H1 (cell line): ENCODE measurements around the gene FGF14. TPM values are rescaled to one million over a fixed set of nuclear protein-coding genes. Genes with fewer than 3 reads are reported as not detected.

Source experiments
- CTCF ChIA-PET: fragments of 300-600 bp; sonication (Branson Sonifier 250); formaldehyde crosslinking; loops from one replicate; lab custom pipeline; 2021; ENCODE audit not compliant: partially characterized antibody; lab: Charles Lee
- POLR2A ChIA-PET: fragments of 300-600 bp; sonication (Branson Sonifier 250); formaldehyde crosslinking; loops from one replicate; lab custom pipeline; 2021; ENCODE audit warnings: inconsistent platforms; ENCODE audit not compliant: partially characterized antibody; lab: Charles Lee
- DNase-seq, 2 experiments: peaks; one replicate each; pipeline versions ENCODE4 v3.0.0 to v3.0.0-alpha.2; 2010 to 2022; ENCODE audit warnings: low spot score in 2 of 2, low read depth in 1 of 2, mixed read lengths in 1 of 2
- FAIRE-seq: peaks from 2 replicates; lab custom pipeline; 2011; peaks lifted over from hg19 to GRCh38; lab: Jason Lieb, UNC
- H2AFZ ChIP-seq: 2 replicates; pipeline ENCODE4 v1.8.1; 2012; ENCODE audit warnings: low read length, inconsistent platforms
- H2AK5ac ChIP-seq: 2 replicates; pipeline ENCODE4 v1.6.1; 2013; ENCODE audit warnings: low read depth, low read length
- H2BK120ac ChIP-seq: replicated peaks from 2 replicates; pipeline ENCODE3; 2013; ENCODE audit warnings: low read depth, low read length, inconsistent platforms
- H2BK12ac ChIP-seq: 2 replicates; pipeline ENCODE4 v1.6.1; 2013; ENCODE audit warnings: low read depth, low read length
- H2BK15ac ChIP-seq: 2 replicates; pipeline ENCODE4 v1.6.1; 2013; ENCODE audit warnings: low read length
- H2BK20ac ChIP-seq: 2 replicates; pipeline ENCODE4 v1.6.1; 2013; ENCODE audit warnings: low read length
- H2BK5ac ChIP-seq: 2 replicates; pipeline ENCODE4 v1.6.1; 2013; ENCODE audit warnings: low read depth, low read length
- H3K14ac ChIP-seq: 2 replicates; pipeline ENCODE4 v1.6.1; 2013; ENCODE audit warnings: inconsistent platforms; ENCODE audit not compliant: insufficient read length
- H3K18ac ChIP-seq: 2 replicates; pipeline ENCODE4 v1.6.1; 2013; ENCODE audit warnings: low read length; ENCODE audit errors: extremely low read depth
- H3K23ac ChIP-seq: 2 replicates; pipeline ENCODE4 v1.6.1; 2013; ENCODE audit warnings: inconsistent platforms; ENCODE audit not compliant: insufficient read length
- H3K23me2 ChIP-seq: 2 replicates; pipeline ENCODE4 v1.6.1; 2013; ENCODE audit warnings: low read depth, low read length
- H3K27ac ChIP-seq: 2 replicates; pipeline ENCODE4 v1.6.1; 2011; ENCODE audit warnings: low read depth, low read length, inconsistent platforms
- H3K27me3 ChIP-seq, 4 experiments: replicated peaks in 1 of 4; 1 replicate in 1 of 4; 2 replicates in 3 of 4; pipeline versions ENCODE4 v1.6.1 to v1.8.1; 2011 to 2013; ENCODE audit warnings: low read length in 3 of 4, mild to moderate bottlenecking in 3 of 4, inconsistent platforms in 2 of 4, mixed read lengths in 2 of 4, moderate library complexity in 1 of 4; ENCODE audit not compliant: control insufficient read depth in 3 of 4, insufficient read depth in 3 of 4; ENCODE audit errors: extremely low read depth in 1 of 4
- H3K36me3 ChIP-seq, 4 experiments: 2 replicates each; pipeline versions ENCODE4 v1.6.1 to v1.8.1; 2011 to 2013; ENCODE audit warnings: mild to moderate bottlenecking in 4 of 4, low read length in 3 of 4, moderate library complexity in 2 of 4, control low read depth in 1 of 4, inconsistent platforms in 1 of 4; ENCODE audit not compliant: insufficient read depth in 4 of 4, control insufficient read depth in 2 of 4
- H3K4ac ChIP-seq: replicated peaks from 2 replicates; pipeline ENCODE3; 2013; ENCODE audit warnings: low read length, low read depth, mixed read lengths, inconsistent platforms; ENCODE audit not compliant: insufficient read length
- H3K4me1 ChIP-seq, 4 experiments: replicated peaks in 1 of 4; 1 replicate in 1 of 4; 2 replicates in 3 of 4; pipeline versions ENCODE4 v1.6.1 to v1.8.1; 2011 to 2013; ENCODE audit warnings: low read length in 3 of 4, inconsistent platforms in 2 of 4, mixed read lengths in 1 of 4; ENCODE audit not compliant: insufficient read depth in 4 of 4, control insufficient read depth in 3 of 4
- H3K4me2 ChIP-seq, 2 experiments: 2 replicates each; pipeline versions ENCODE4 v1.6.1 to v1.8.1; 2011 to 2013; ENCODE audit warnings: low read depth in 2 of 2, low read length in 2 of 2, control low read depth in 1 of 2, inconsistent platforms in 1 of 2, mild to moderate bottlenecking in 1 of 2; ENCODE audit not compliant: insufficient read depth in 1 of 2
- H3K4me3 ChIP-seq, 4 experiments: fragments of 200-600, 300-600 bp in 1 of 4; sonication (generic), shearing (Covaris generic), sonication (Bioruptor Twin) in 1 of 4; 2 replicates each; pipeline versions ENCODE4 v1.5.1 to v1.8.1; 2011 to 2016; ENCODE audit warnings: low read length in 4 of 4, low read depth in 3 of 4, control low read depth in 2 of 4, inconsistent platforms in 2 of 4, mild to moderate bottlenecking in 2 of 4, mixed read lengths in 1 of 4, moderate library complexity in 1 of 4; ENCODE audit not compliant: insufficient read depth in 2 of 4; ENCODE audit errors: extremely low read depth in 1 of 4
- H3K56ac ChIP-seq: replicated peaks from 2 replicates; pipeline ENCODE3; 2013; ENCODE audit warnings: low read depth, mild to moderate bottlenecking, mixed read lengths, low read length, inconsistent platforms; ENCODE audit not compliant: insufficient read length
- H3K79me1 ChIP-seq: 2 replicates; pipeline ENCODE4 v1.6.1; 2013; ENCODE audit warnings: low read depth, low read length, control low read depth
- H3K79me2 ChIP-seq, 2 experiments: 2 replicates each; pipeline versions ENCODE4 v1.6.1 to v1.8.1; 2012 to 2013; ENCODE audit warnings: low read length in 2 of 2, mild to moderate bottlenecking in 2 of 2, inconsistent platforms in 1 of 2; ENCODE audit not compliant: insufficient read depth in 2 of 2, control insufficient read depth in 1 of 2
- H3K9ac ChIP-seq, 4 experiments: replicated peaks in 1 of 4; 1 replicate in 1 of 4; 2 replicates in 3 of 4; pipeline versions ENCODE4 v1.6.1 to v1.8.1; 2011 to 2013; ENCODE audit warnings: low read depth in 3 of 4, low read length in 3 of 4, control low read depth in 2 of 4, mild to moderate bottlenecking in 2 of 4, moderate library complexity in 2 of 4, inconsistent platforms in 1 of 4; ENCODE audit errors: extremely low read depth in 1 of 4
- H3K9me3 ChIP-seq, 2 experiments: 2 replicates each; pipeline versions ENCODE4 v1.6.1 to v1.8.1; 2012 to 2013; ENCODE audit warnings: mild to moderate bottlenecking in 2 of 2, moderate library complexity in 2 of 2, control low read depth in 1 of 2, inconsistent platforms in 1 of 2, low read depth in 1 of 2, low read length in 1 of 2, mixed read lengths in 1 of 2; ENCODE audit not compliant: insufficient read depth in 2 of 2
- H4K20me1 ChIP-seq, 2 experiments: replicated peaks in 1 of 2; 2 replicates each; pipeline versions ENCODE3 to v1.8.1; 2011 to 2013; ENCODE audit warnings: inconsistent platforms in 2 of 2, low read length in 2 of 2, mild to moderate bottlenecking in 1 of 2; ENCODE audit not compliant: insufficient read depth in 2 of 2, control insufficient read depth in 1 of 2
- H4K5ac ChIP-seq: 2 replicates; pipeline ENCODE4 v1.6.1; 2013; ENCODE audit warnings: low read length, low read depth, mixed read lengths, inconsistent platforms; ENCODE audit not compliant: insufficient read length
- H4K8ac ChIP-seq: 2 replicates; pipeline ENCODE4 v1.8.0; 2013; ENCODE audit warnings: mild to moderate bottlenecking, moderate library complexity, low read length, inconsistent platforms; ENCODE audit not compliant: insufficient read depth; ENCODE audit errors: extremely low read depth
- H4K91ac ChIP-seq: replicated peaks from 2 replicates; pipeline ENCODE3; 2013; ENCODE audit warnings: low read length, mixed read lengths, inconsistent platforms; ENCODE audit not compliant: insufficient read length
- CBX5 ChIP-seq: fragments of 300-800, 300-1000 bp; sonication (generic); IDR thresholded peaks from 2 replicates; pipeline ENCODE4 v1.7.1; 2016; ENCODE audit warnings: antibody characterized with exemption, low read length, low read depth
- CTBP2 ChIP-seq: IDR thresholded peaks from 2 replicates; pipeline ENCODE4 v1.7.0; 2011; ENCODE audit warnings: borderline replicate concordance, mild to moderate bottlenecking, moderate library complexity, mixed read lengths, low read length; ENCODE audit not compliant: insufficient read depth, insufficient read length
- KDM4A ChIP-seq: IDR thresholded peaks from one replicate; pipeline ENCODE4 v1.7.1; 2012; ENCODE audit warnings: low read depth, mild to moderate bottlenecking, moderate library complexity, low read length, inconsistent platforms; ENCODE audit not compliant: severe bottlenecking
- NRF1 ChIP-seq: IDR thresholded peaks from 2 replicates; pipeline ENCODE4 v1.6.1; 2011; ENCODE audit warnings: mild to moderate bottlenecking, low read depth, low read length, improper control_type of control experiment
- SIX5 ChIP-seq: IDR thresholded peaks from 2 replicates; pipeline ENCODE4 v1.6.1; 2011; ENCODE audit warnings: mild to moderate bottlenecking, low read depth, low read length
- USF2 ChIP-seq: IDR thresholded peaks from 2 replicates; pipeline ENCODE4 v1.6.1; 2011; ENCODE audit warnings: low read length, improper control_type of control experiment
- whole genome bisulfite sequencing, 2 experiments: shearing (Covaris generic) in 1 of 2; methylation state at CpG; one replicate each; pipeline versions ENCODE4 v1.1.6 to v1.1.7; 2013 to 2015; ENCODE audit warnings: low lambda C conversion rate in 2 of 2, mixed read lengths in 2 of 2, inconsistent platforms in 1 of 2, low coverage in 1 of 2, missing lambda C conversion rate in 1 of 2; ENCODE audit not compliant: insufficient replicate concordance in 2 of 2, insufficient coverage in 1 of 2, insufficient read length in 1 of 2; ENCODE audit errors: extremely low coverage in 1 of 2, missing lambda C conversion rate in 1 of 2; 5-methylcytosine and 5-hydroxymethylcytosine counted together
- long read RNA-seq, 2 experiments: library from RNA in 1 of 2; library from capped mRNA in 1 of 2; stranded (forward); transcript quantifications; one replicate each; pipeline ENCODE4 v2.0.0, GENCODE V29; 2021; ENCODE audit warnings: inconsistent platforms in 1 of 2
- polyA minus RNA-seq, 3 experiments: library from RNA; depleted of rRNA, polyadenylated mRNA; stranded (reverse); fragments of >200 nt; gene quantifications; 1 replicate in 2 of 3; 2 replicates in 1 of 3; pipeline ENCODE4 v1.2.3, GENCODE V29; 2011
- polyA plus RNA-seq, 7 experiments: library from polyadenylated mRNA; depleted of rRNA in 3 of 7; stranded (reverse) in 5 of 7; unstranded in 2 of 7; fragments of >200 nt in 5 of 7; fragments of 200-250 nt in 2 of 7; gene quantifications; 1 replicate in 5 of 7; 2 replicates in 1 of 7; 4 replicates in 1 of 7; pipeline versions ENCODE4 v1.2.1 to v1.2.3, GENCODE V29; 2011 to 2013; ENCODE audit warnings: missing spikeins in 2 of 7, mixed read lengths in 2 of 7
- total RNA-seq: library from RNA; stranded (reverse); fragmentation: NEBNext Ultra II Directional; extraction: Animal tissue kit (Norgen Biotek cat#: 25700); gene quantifications from 2 replicates; pipeline ENCODE4 v1.2.1, GENCODE V29; 2021
- TF ChIP-seq, protein P1 (sequence below), 3 experiments: IDR thresholded peaks; 1 replicate in 2 of 3; 2 replicates in 1 of 3; pipeline versions ENCODE4 v1.5.1 to v1.6.1; 2011; ENCODE audit warnings: low read length in 3 of 3, mild to moderate bottlenecking in 3 of 3, inconsistent platforms in 2 of 3, low read depth in 1 of 3, moderate library complexity in 1 of 3; ENCODE audit not compliant: insufficient read depth in 1 of 3; ENCODE audit errors: control extremely low read depth in 1 of 3

FGF14 gene
- total RNA-seq (0.33 and 0.58 TPM in 2 replicates), polyA plus RNA-seq (2011; rRNA removed) (0.02 and 0.05 TPM in 2 replicates), polyA minus RNA-seq (2011; rRNA and poly(A)+ RNA removed) (0.12 and 0.47 TPM in 2 replicates)
- 0.13 TPM for polyA plus RNA-seq (2011; cell fraction: cytosol; rRNA removed)
- polyA plus RNA-seq (2011; cell fraction: nucleus; rRNA removed): not detected
- 0.03 to 0.28 TPM (median 0.08 TPM) in 4 replicates for polyA plus RNA-seq (2012, experiment 1 of 2)
- not detected for polyA plus RNA-seq (2012, experiment 2 of 2)
- 0.10 TPM for polyA plus RNA-seq (2013, experiment 1 of 2)
- 0.11 TPM for polyA plus RNA-seq (2013, experiment 2 of 2)
- 1.5 TPM for polyA minus RNA-seq (2011; cell fraction: cytosol; rRNA and poly(A)+ RNA removed)
- polyA minus RNA-seq (2011; cell fraction: nucleus; rRNA and poly(A)+ RNA removed): 1.5 TPM
- long read RNA-seq, experiment 1: 0 reads
- long read RNA-seq, experiment 2: 0 reads

DNA sequence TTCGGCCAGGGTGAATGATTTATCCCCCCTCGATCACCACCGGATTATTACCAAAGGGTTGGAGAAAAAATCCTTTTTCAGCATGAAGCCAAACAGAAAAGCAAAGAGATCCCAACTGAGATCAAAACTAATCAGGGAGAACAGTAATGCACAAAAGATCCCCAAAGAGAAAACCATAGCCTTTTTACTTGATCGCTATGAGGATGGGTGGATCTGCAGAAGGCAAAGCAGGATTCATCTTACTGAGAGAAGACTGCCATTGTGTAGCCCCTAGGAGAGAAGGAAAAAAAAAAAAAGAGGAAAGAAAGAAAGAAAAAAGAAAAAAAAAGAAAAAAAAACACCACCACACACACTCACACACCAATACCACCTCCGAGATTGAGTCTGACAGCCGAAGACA lies at the start of gene FGF14:
FGF14 (minus strand) TSS at position 283 of the 400 bp plus-strand sequence.
- H2AK5ac ChIP-seq: no peak within 1 kb of the TSS
- no peak within 1 kb of the TSS; the same call in 1 of the 2 replicates for H3K18ac ChIP-seq
- no peak within 1 kb of the TSS for H2BK20ac ChIP-seq
- no peak within 1 kb of the TSS for H3K14ac ChIP-seq
- H4K20me1 ChIP-seq: peaks cover 0 to 2% of the 10 kb centered on the region in 2 experiments
- H2BK120ac ChIP-seq: no peak within 1 kb of the TSS
- DNase-seq: no peak
- peak within 1 kb of the TSS; percentile 98 to 99 for H3K4me2 ChIP-seq
- H3K4ac ChIP-seq: no peak within 1 kb of the TSS
- ChIA-PET POLR2A (no interaction called here), CTCF (interaction anchor here (1.0 to 1.1 kb wide), 2 partner anchors 41 to 154 kb away, joined by 3 to 5 read pairs; no protein-coding TSS in a partner anchor)
- peaks cover 8 to 32% (median 23%) of the 10 kb centered on the region in 4 experiments for H3K27me3 ChIP-seq
- no peak for FAIRE-seq
- peaks cover 14% of the 10 kb centered on the region; the same call in 1 of the 2 replicates for H3K23me2 ChIP-seq
- H2AFZ ChIP-seq: peak within 1 kb of the TSS; percentile 92
- no peaks in the 10 kb centered on the region for H3K9me3 ChIP-seq
- H3K79me2 ChIP-seq: no peaks in the 10 kb centered on the region
- no peaks in the 10 kb centered on the region for H3K79me1 ChIP-seq
- no peak within 1 kb of the TSS for H4K91ac ChIP-seq
- WGBS, 2 experiments: 24% methylated on average over 6 of the region's 6 CpGs; no CpG with 5 or more reads in 1 of the 2 experiments
- no peak within 1 kb of the TSS for H3K27ac ChIP-seq
- peaks cover 2 to 4% (median 3%) of the 10 kb centered on the region in 4 experiments; a peak in 4 of 7 replicates for H3K4me1 ChIP-seq
- peak within 1 kb of the TSS; percentile 58 to 76 (median 63) for H3K4me3 ChIP-seq
- H4K8ac ChIP-seq: no peak within 1 kb of the TSS; the same call in 1 of the 2 replicates
- H3K9ac ChIP-seq: peak within 1 kb of the TSS in 3 of 4 experiments; percentile 9 to 51 (median 24); a peak in 4 of 7 replicates
- H3K36me3 ChIP-seq: no peaks in the 10 kb centered on the region
- H3K23ac ChIP-seq: no peak within 1 kb of the TSS
- no peak within 1 kb of the TSS for H2BK5ac ChIP-seq
- H3K56ac ChIP-seq: no peak within 1 kb of the TSS
- H2BK15ac ChIP-seq: no peak within 1 kb of the TSS
- H2BK12ac ChIP-seq: no peak within 1 kb of the TSS; the same call in 1 of the 2 replicates
- H4K5ac ChIP-seq: no peak within 1 kb of the TSS
- TF ChIP-seq KDM4A: peak; percentile 3
- no peak for TF ChIP-seq SIX5
- TF ChIP-seq USF2: no peak
- no peak for TF ChIP-seq NRF1
- TF ChIP-seq, protein P1, sequence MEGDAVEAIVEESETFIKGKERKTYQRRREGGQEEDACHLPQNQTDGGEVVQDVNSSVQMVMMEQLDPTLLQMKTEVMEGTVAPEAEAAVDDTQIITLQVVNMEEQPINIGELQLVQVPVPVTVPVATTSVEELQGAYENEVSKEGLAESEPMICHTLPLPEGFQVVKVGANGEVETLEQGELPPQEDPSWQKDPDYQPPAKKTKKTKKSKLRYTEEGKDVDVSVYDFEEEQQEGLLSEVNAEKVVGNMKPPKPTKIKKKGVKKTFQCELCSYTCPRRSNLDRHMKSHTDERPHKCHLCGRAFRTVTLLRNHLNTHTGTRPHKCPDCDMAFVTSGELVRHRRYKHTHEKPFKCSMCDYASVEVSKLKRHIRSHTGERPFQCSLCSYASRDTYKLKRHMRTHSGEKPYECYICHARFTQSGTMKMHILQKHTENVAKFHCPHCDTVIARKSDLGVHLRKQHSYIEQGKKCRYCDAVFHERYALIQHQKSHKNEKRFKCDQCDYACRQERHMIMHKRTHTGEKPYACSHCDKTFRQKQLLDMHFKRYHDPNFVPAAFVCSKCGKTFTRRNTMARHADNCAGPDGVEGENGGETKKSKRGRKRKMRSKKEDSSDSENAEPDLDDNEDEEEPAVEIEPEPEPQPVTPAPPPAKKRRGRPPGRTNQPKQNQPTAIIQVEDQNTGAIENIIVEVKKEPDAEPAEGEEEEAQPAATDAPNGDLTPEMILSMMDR (IDR thresholded peaks at IDR 0.05; ENCODE audit: control extremely low read depth in 1 of 3, insufficient read depth in 1 of 3, low read depth in 1 of 3, low read length in 3 of 3): no peak
- TF ChIP-seq CTBP2: no peak
- TF ChIP-seq CBX5: no peak
